ENCODE results near the gene MC2R. TPM values are rescaled to one million over a fixed set of nuclear protein-coding genes. Genes with fewer than 3 reads are reported as not detected.

Gene MC2R
- total RNA-seq, 1 experiment from 2014 or later = not detected

DNA sequence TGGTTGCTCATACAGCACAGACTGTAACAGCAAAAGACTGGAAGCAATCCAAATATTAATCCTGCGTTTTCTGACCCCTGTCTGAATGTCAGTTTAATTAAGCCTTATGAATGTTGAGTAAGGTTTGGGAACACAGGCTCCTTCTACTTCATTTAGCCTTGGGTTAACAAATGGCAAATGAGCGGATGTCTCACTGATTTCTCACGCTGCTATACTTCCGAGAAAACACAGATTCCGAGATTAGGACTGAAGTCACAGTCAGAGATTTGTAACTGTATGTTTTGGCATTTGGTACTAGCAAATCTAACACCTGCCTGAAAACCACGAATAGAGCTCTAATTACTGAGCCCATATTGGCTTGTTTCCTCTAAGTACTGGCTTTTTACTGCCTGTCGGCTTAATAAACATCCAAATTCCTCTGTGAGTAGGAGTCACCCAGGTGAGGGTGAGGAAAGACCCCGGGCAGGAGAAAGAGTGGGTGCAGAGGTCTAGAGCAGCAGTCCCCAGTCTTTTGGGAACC is 80.8 kb downstream of the MC2R start:
- Histone ChIP-seq H2BK15ac (ENCODE audit: low read depth, low read length) (no peak overlapping the region), H2BK20ac (ENCODE audit: low read depth, low read length, poor library complexity, severe bottlenecking) (no peak overlapping the region), H3K79me2 (ENCODE audit: insufficient read depth, low read length) (no peaks in the 10 kb centered on the region), H2AFZ (ENCODE audit: low read length) (no peak overlapping the region), H4K20me1 (ENCODE audit: control insufficient read depth, insufficient read depth, insufficient read length) (no peaks in the 10 kb centered on the region), H4K91ac (ENCODE audit: insufficient read length, low read depth, low read length) (no peak overlapping the region), H2BK12ac (ENCODE audit: insufficient read length, low read depth, low read length) (no peak overlapping the region), H3K27me3 (ENCODE audit: insufficient read depth, low read length) (no peaks in the 10 kb centered on the region; the same call in 1 of the 2 replicates), H3K18ac (ENCODE audit: insufficient read length, low read depth, low read length) (no peak overlapping the region), H3K4me1 (ENCODE audit: insufficient read depth, low read length) (peaks cover 2% of the 10 kb centered on the region; the same call in 1 of the 2 replicates), H3K14ac (ENCODE audit: insufficient read depth, low read length) (no peak overlapping the region), H3K9ac (ENCODE audit: extremely low read depth, insufficient read length, low read length) (no peak overlapping the region), H3K23ac (ENCODE audit: insufficient read length, low read depth, low read length) (no peak overlapping the region), H4K8ac (replicated peaks; ENCODE audit: insufficient read length, low read depth, low read length) (no peak overlapping the region), H3K23me2 (ENCODE audit: insufficient read length, low read depth, low read length, poor library complexity, severe bottlenecking) (no peaks in the 10 kb centered on the region), H3K4me2 (ENCODE audit: insufficient read depth, insufficient read length, low read length) (no peak overlapping the region), H3T11ph (ENCODE audit: low read length) (no peak overlapping the region), H2BK5ac (ENCODE audit: insufficient read length, low read length) (no peak overlapping the region), H3K9me3 (ENCODE audit: control insufficient read depth, low read depth, low read length) (no peaks in the 10 kb centered on the region), H4K5ac (ENCODE audit: insufficient read length, low read depth, low read length) (no peak overlapping the region), H3K4ac (ENCODE audit: low read depth, low read length) (no peak overlapping the region), H3K79me1 (ENCODE audit: insufficient read depth, low read depth, low read length, poor library complexity, severe bottlenecking) (no peaks in the 10 kb centered on the region), H3K56ac (ENCODE audit: insufficient read length, low read depth, low read length) (no peak overlapping the region), H2BK120ac (ENCODE audit: low read depth, low read length, poor library complexity, severe bottlenecking) (no peak overlapping the region), H3K27ac (ENCODE audit: insufficient read length, low read depth, low read length) (no peak overlapping the region), H2AK5ac (ENCODE audit: insufficient read length, low read length) (no peak overlapping the region)
- Mint-ChIP-seq H3K4me3 (no peak overlapping the region), H3K9me3 (peaks cover 0 to 2% of the 10 kb centered on the region in 2 experiments; a peak in 2 of 5 replicates), H3K27ac (no peak overlapping the region), H3K4me1 (peaks cover 10 to 11% of the 10 kb centered on the region in 2 experiments), H3K36me3 (ENCODE audit: insufficient read depth in 1 of 3, low read depth in 3 of 3) (no peaks in the 10 kb centered on the region; a peak in 1 of 7 replicates), H3K27me3 (ENCODE audit: low read depth) (no peaks in the 10 kb centered on the region)
- WGBS (ENCODE audit: extremely low coverage, insufficient read length, low lambda C conversion rate) = no CpG with 5 or more reads among the region's 8 CpGs
- TF ChIP-seq, protein P1, sequence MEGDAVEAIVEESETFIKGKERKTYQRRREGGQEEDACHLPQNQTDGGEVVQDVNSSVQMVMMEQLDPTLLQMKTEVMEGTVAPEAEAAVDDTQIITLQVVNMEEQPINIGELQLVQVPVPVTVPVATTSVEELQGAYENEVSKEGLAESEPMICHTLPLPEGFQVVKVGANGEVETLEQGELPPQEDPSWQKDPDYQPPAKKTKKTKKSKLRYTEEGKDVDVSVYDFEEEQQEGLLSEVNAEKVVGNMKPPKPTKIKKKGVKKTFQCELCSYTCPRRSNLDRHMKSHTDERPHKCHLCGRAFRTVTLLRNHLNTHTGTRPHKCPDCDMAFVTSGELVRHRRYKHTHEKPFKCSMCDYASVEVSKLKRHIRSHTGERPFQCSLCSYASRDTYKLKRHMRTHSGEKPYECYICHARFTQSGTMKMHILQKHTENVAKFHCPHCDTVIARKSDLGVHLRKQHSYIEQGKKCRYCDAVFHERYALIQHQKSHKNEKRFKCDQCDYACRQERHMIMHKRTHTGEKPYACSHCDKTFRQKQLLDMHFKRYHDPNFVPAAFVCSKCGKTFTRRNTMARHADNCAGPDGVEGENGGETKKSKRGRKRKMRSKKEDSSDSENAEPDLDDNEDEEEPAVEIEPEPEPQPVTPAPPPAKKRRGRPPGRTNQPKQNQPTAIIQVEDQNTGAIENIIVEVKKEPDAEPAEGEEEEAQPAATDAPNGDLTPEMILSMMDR (conservative IDR thresholded peaks at IDR 0.05) = no peak
- no peak for DNase-seq

Other genes with a start within 250 kb of the MC2R start
- 21.3 and 22.5 TPM in 2 replicates for gene FAM210A, start 189.0 kb downstream of the MC2R start, total RNA-seq (2021)
- gene RNMT, start 188.9 kb downstream of the MC2R start, total RNA-seq (2021) = 61.8 and 66.3 TPM in 2 replicates
- not detected in 2 replicates for gene MC5R, start 91.4 kb downstream of the MC2R start, total RNA-seq (2021)
- gene ZNF519, start 216.9 kb upstream of the MC2R start, total RNA-seq (2021) = 21.9 and 24.3 TPM in 2 replicates